ENCODE data around the gene ALPK3. TPM values are rescaled to one million over a fixed set of nuclear protein-coding genes. Genes with fewer than 3 reads are reported as not detected.

Gene ALPK3
- total and polyA plus RNA-seq, 9 of the 15 experiments (the other 6 are each of a cell fraction or from before 2014, with no cell fraction given) = 0.04 to 1.0 (median 0.07) TPM; not detected in 2

- no peak for FAIRE-seq
- no peaks in the 10 kb centered on the region for H3K36me3 ChIP-seq (ENCODE audit: control insufficient read depth, insufficient read depth, low read length)
- DNase-seq (ENCODE audit: extremely low read depth in 1 of 4, low spot score in 3 of 4) = no peak
- WGBS (ENCODE audit: insufficient coverage, low coverage, missing lambda C conversion rate) = 32% methylated on average over 2 of the region's 2 CpGs
- intact Hi-C loops (cut with micrococcal nuclease) = no loop called here
- in situ Hi-C loops (cut with MboI) = no loop called here
- no peak overlapping the region for H3K4me2 ChIP-seq (ENCODE audit: insufficient read depth, low read length)
- peak overlapping the region; percentile 81; the same call in 1 of the 2 replicates for H2AFZ ChIP-seq (ENCODE audit: low read depth, low read length)
- H3K4me1 ChIP-seq (replicated peaks in 1 of 2; ENCODE audit: control insufficient read depth in 2 of 2, insufficient read depth in 2 of 2, low read length in 2 of 2) = peaks cover 7 to 10% of the 10 kb centered on the region in 2 experiments; a peak in 4 of 5 replicates
- H3K9me3 ChIP-seq (replicated peaks; ENCODE audit: control insufficient read depth, insufficient read depth, low read depth, low read length) = peaks cover 6% of the 10 kb centered on the region
- BruUV-seq (replicated peaks) = no TSS peak
- H3K9me1 ChIP-seq (ENCODE audit: control insufficient read depth, insufficient read depth, low read length) = peaks cover 2% of the 10 kb centered on the region
- POLR2A ChIA-PET = interaction anchor here (0.7 to 2.0 kb wide), 3 partner anchors 8 to 12 kb away, joined by 3 to 6 read pairs (median 3); no protein-coding TSS in a partner anchor
- TF ChIP-seq KDM1A (IDR thresholded peaks at IDR 0.05) (0 out of 4 replicates have a peak, but pooled peaks of 1 of the 2 experiments have one; percentile 20), SMARCE1 (IDR thresholded peaks at IDR 0.05) (no peak), ZFP36 (IDR thresholded peaks at IDR 0.05; ENCODE audit: low read depth, low read length, partially characterized antibody) (peak; percentile 49), CTCF (IDR thresholded peaks at IDR 0.05 in 2 of 3, conservative IDR thresholded peaks at IDR 0.05 in 1 of 3; ENCODE audit: insufficient read depth in 2 of 3, low read depth in 1 of 3, low read length in 3 of 3) (peak in 1 of 3 experiments; percentile 9; a peak in 1 of 6 replicates), BCOR (IDR thresholded peaks at IDR 0.05) (peak; percentile 32; the same call in 1 of the 2 replicates)
- no peaks in the 10 kb centered on the region for H3K79me2 ChIP-seq (ENCODE audit: control insufficient read depth, insufficient read depth, low read length)
- ATAC-seq = peak; percentile 35; the same call in 2 of the 3 replicates
- H3K27ac ChIP-seq (ENCODE audit: extremely low read depth, low read depth, low read length) = no peak overlapping the region
- peaks cover 2 to 3% of the 10 kb centered on the region in 2 experiments; a peak in 3 of 5 replicates for H3K27me3 ChIP-seq (ENCODE audit: control insufficient read depth in 2 of 2, insufficient read depth in 2 of 2, low read length in 2 of 2)
- CTCF ChIA-PET (ENCODE audit: low intra/inter-chr PET ratio) = no interaction called here
- peak overlapping the region in 1 of 2 experiments; percentile 65; a peak in 2 of 4 replicates for H3K9ac ChIP-seq (ENCODE audit: insufficient read depth in 1 of 2, low read depth in 2 of 2, low read length in 2 of 2)
- H3K4me3 ChIP-seq = no peak overlapping the region
- H4K20me1 ChIP-seq (replicated peaks; ENCODE audit: control insufficient read depth, insufficient read depth, low read length) = no peaks in the 10 kb centered on the region
Measured at GRCh38 chr15:84903751-84904150, 86.6 kb downstream of the ALPK3 start.

Measured in K562 (cell line).